Nephron progenitor cell (in vitro differentiated cells): ENCODE results near the gene ZDHHC13.

Source experiments
- DNase-seq: peaks from one replicate; pipeline ENCODE4 v3.0.0; 2021
- H3K27ac Mint-ChIP-seq: 2 replicates; pipeline ENCODE4 v1.8.0; 2021; ENCODE audit warnings: mild to moderate bottlenecking, moderate library complexity, mixed read lengths
- H3K27me3 Mint-ChIP-seq: 2 replicates; pipeline ENCODE4 v1.8.0; 2021; ENCODE audit warnings: mild to moderate bottlenecking, low read depth, mixed read lengths; ENCODE audit not compliant: poor library complexity
- H3K36me3 Mint-ChIP-seq: 2 replicates; pipeline ENCODE4 v1.8.0; 2021; ENCODE audit warnings: low read depth, mixed read lengths
- H3K4me1 Mint-ChIP-seq: 2 replicates; pipeline ENCODE4 v1.8.0; 2021; ENCODE audit warnings: mixed read lengths
- H3K4me3 Mint-ChIP-seq: 2 replicates; pipeline ENCODE4 v1.8.0; 2021; ENCODE audit warnings: mild to moderate bottlenecking, moderate library complexity, mixed read lengths
- H3K9me3 Mint-ChIP-seq: 2 replicates; pipeline ENCODE4 v1.8.0; 2021; ENCODE audit warnings: mild to moderate bottlenecking, moderate library complexity, mixed read lengths
- CTCF ChIP-seq: fragments of 200-600 bp; sonication (generic); IDR thresholded peaks from 2 replicates; pipeline ENCODE4 v1.5.0; 2021; ENCODE audit warnings: antibody characterized with exemption

ZDHHC13 gene

GRCh38 chr11:19187833-19188258 is 70.9 kb downstream of the ZDHHC13 start:
- TF ChIP-seq CTCF, result no peak
- Mint-ChIP-seq H3K36me3 (no peaks in the 10 kb centered on the region), H3K9me3 (no peaks in the 10 kb centered on the region), H3K4me1 (peaks cover 30% of the 10 kb centered on the region), H3K4me3 (no peak overlapping the region), H3K27ac (no peak overlapping the region), H3K27me3 (peaks cover 2% of the 10 kb centered on the region)
- peak; percentile 5 for DNase-seq

GRCh38 chr11:19191530-19192169 is 74.7 kb downstream of the ZDHHC13 start:
- Mint-ChIP-seq H3K9me3 (no peaks in the 10 kb centered on the region), H3K27me3 (peaks cover 2% of the 10 kb centered on the region), H3K4me3 (no peak overlapping the region), H3K4me1 (peaks cover 16% of the 10 kb centered on the region), H3K36me3 (no peaks in the 10 kb centered on the region), H3K27ac (no peak overlapping the region)
- no peak for DNase-seq
- no peak for TF ChIP-seq CTCF

GRCh38 chr11:19193916-19194315 is 76.9 kb downstream of the ZDHHC13 start:
- no peak for TF ChIP-seq CTCF
- Mint-ChIP-seq H3K27me3 (peaks cover 4% of the 10 kb centered on the region), H3K4me1 (peaks cover 4% of the 10 kb centered on the region), H3K9me3 (no peaks in the 10 kb centered on the region), H3K4me3 (no peak overlapping the region), H3K27ac (no peak overlapping the region), H3K36me3 (no peaks in the 10 kb centered on the region)
- DNase-seq, result no peak

- Mint-ChIP-seq H3K4me1 (peaks cover 8% of the 10 kb centered on the region), H3K4me3 (no peak overlapping the region), H3K27me3 (peaks cover 6% of the 10 kb centered on the region), H3K9me3 (no peaks in the 10 kb centered on the region), H3K27ac (no peak overlapping the region), H3K36me3 (no peaks in the 10 kb centered on the region)
- TF ChIP-seq CTCF, result no peak
- DNase-seq, result no peak
Measured at GRCh38 chr11:19194620-19195308, 77.8 kb downstream of the ZDHHC13 start.

- Mint-ChIP-seq H3K36me3 (no peaks in the 10 kb centered on the region), H3K4me1 (peaks cover 16% of the 10 kb centered on the region), H3K4me3 (no peak overlapping the region), H3K9me3 (peaks cover under 1% of the 10 kb centered on the region), H3K27ac (no peak overlapping the region), H3K27me3 (peaks cover 6% of the 10 kb centered on the region)
- DNase-seq, result no peak
- no peak for TF ChIP-seq CTCF
Measured at GRCh38 chr11:19196432-19196831, 79.5 kb downstream of the ZDHHC13 start.

- H3K9me3 Mint-ChIP-seq, result peaks cover 12% of the 10 kb centered on the region
- DNase-seq, result no peak
- TF ChIP-seq CTCF, result no peak
- no peak overlapping the region for H3K27ac Mint-ChIP-seq
- no peaks in the 10 kb centered on the region for H3K36me3 Mint-ChIP-seq
- no peak overlapping the region for H3K4me3 Mint-ChIP-seq
- peaks cover 24% of the 10 kb centered on the region for H3K4me1 Mint-ChIP-seq
- peaks cover 3% of the 10 kb centered on the region for H3K27me3 Mint-ChIP-seq
Measured at GRCh38 chr11:19199048-19199447, 82.1 kb downstream of the ZDHHC13 start.
